ENCODE results near the gene PCDHGB5.

The PCDHGB5 gene

DNA sequence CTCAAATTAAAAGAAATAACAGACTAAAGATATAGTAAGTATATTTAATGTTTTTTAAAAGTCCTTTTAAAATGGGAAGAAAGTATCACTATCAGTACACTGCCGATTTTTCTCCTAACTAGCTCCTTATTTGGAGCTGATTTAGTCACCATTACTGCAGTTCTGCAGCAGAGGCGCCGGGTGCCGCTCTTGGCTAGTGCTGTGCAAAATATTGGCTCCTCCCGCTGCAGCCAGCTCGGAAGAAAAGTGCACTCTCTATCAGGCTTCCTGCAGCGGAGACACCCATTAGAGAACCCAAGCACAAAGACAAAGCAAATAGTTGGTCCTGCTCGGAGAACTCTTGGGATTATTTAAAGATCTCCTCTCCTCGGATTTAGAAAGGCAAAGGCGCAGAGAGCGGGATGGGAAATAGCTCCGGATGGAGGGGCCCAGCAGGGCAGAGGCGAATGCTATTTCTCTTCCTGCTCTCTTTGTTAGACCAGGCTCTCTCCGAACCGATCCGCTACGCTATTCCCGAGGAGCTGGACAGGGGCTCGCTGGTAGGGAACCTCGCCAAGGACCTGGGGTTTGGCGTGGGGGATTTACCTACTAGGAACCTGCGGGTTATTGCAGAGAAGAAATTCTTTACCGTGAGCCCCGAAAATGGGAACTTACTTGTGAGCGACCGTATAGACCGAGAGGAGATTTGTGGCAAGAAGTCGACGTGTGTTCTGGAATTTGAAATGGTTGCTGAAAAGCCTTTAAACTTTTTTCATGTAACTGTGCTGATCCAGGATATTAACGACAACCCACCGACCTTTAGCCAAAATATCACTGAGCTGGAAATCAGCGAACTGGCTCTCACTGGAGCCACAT lies 27.5 kb upstream of the PCDHGB5 start, which contains the start of gene PCDHGB3:
TSS of gene PCDHGB3 (plus strand) at position 249 of the 855 bp plus-strand sequence. CDS start at position 402, 153 bp downstream.
- no peaks in the 10 kb centered on the region for H3K27me3 ChIP-seq (ENCODE audit: low read length)
- peaks cover 18% of the 10 kb centered on the region for H3K36me3 ChIP-seq (ENCODE audit: low read length)
- peak within 1 kb of the TSS; percentile 24; the same call in 1 of the 2 replicates for H3K27ac ChIP-seq (ENCODE audit: low read depth, low read length)
- H2AFZ ChIP-seq (ENCODE audit: low read depth, low read length, severe bottlenecking): peak within 1 kb of the TSS; percentile 81
- peak within 1 kb of the TSS; percentile 91 for H3K4me2 ChIP-seq (ENCODE audit: low read depth, low read length, poor library complexity, severe bottlenecking)
- H3K9me3 ChIP-seq (ENCODE audit: insufficient read depth, low read length): peaks cover 48% of the 10 kb centered on the region; the same call in 1 of the 2 replicates
- H3K79me2 ChIP-seq (ENCODE audit: insufficient read depth, low read length): no peaks in the 10 kb centered on the region; the same call in 1 of the 2 replicates
- no peaks in the 10 kb centered on the region for H3K9me2 ChIP-seq (replicated peaks; ENCODE audit: insufficient read depth, low read length)
- H3F3A ChIP-seq (ENCODE audit: insufficient read depth): 0 out of 2 replicates have a peak, but pooled peaks cover 3% of the 10 kb centered on the region
- H3K4me3 ChIP-seq (ENCODE audit: insufficient read depth, low read length, poor library complexity, severe bottlenecking): peak within 1 kb of the TSS; percentile 57
- H4K20me1 ChIP-seq (ENCODE audit: low read depth, low read length): no peaks in the 10 kb centered on the region
- TF ChIP-seq EZH2phosphoT487 (conservative IDR thresholded peaks at IDR 0.05; ENCODE audit: low read length) (no peak), CTCF (IDR thresholded peaks at IDR 0.05; ENCODE audit: insufficient read depth, low read length, poor library complexity, severe bottlenecking) (peak; percentile 74)
- peak within 1 kb of the TSS; percentile 48 for H3K9ac ChIP-seq (ENCODE audit: low read length)

DNA sequence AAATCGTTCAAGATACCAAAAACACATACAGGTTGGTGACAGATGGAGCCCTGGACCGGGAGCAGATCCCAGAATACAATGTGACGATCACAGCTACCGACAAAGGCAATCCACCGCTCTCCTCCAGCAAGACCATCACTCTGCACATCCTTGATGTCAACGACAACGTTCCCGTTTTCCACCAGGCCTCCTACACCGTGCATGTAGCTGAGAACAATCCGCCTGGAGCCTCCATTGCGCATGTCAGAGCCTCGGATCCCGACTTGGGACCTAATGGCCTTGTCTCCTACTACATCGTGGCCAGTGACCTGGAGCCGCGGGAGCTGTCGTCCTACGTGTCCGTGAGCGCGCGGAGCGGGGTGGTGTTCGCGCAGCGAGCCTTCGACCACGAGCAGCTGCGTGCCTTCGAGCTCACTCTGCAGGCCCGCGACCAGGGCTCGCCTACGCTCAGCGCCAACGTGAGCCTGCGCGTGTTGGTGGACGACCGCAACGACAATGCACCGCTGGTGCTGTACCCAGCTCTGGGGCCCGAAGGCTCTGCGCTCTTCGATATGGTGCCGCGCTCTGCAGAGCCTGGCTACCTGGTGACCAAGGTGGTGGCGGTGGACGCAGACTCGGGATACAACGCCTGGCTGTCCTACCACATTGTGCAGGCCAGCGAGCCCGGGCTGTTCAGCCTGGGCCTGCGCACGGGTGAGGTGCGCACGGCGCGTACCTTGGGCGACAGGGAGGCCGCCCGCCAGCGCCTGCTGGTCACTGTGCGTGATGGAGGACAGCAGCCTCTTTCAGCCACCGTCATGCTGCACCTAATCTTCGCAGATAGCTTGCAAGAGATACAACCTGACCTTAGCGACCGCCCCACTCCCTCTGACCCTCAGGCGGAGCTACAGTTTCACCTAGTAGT lies 25.9 kb upstream of the PCDHGB5 start:
- peaks cover 50% of the 10 kb centered on the region; the same call in 1 of the 2 replicates for H3K9me3 ChIP-seq (ENCODE audit: insufficient read depth, low read length)

More for the DNA sequence above, 25.9 kb upstream of the PCDHGB5 start:
- Histone ChIP-seq H3K4me3 (ENCODE audit: insufficient read depth, low read length, poor library complexity, severe bottlenecking) (no peak overlapping the region), H3K9ac (ENCODE audit: low read length) (no peak overlapping the region), H3K9me2 (replicated peaks; ENCODE audit: insufficient read depth, low read length) (no peaks in the 10 kb centered on the region), H3K27me3 (ENCODE audit: low read length) (no peaks in the 10 kb centered on the region), H3F3A (ENCODE audit: insufficient read depth) (0 out of 2 replicates have a peak, but pooled peaks cover 3% of the 10 kb centered on the region), H2AFZ (ENCODE audit: low read depth, low read length, severe bottlenecking) (no peak overlapping the region), H3K4me2 (ENCODE audit: low read depth, low read length, poor library complexity, severe bottlenecking) (no peak overlapping the region), H3K36me3 (ENCODE audit: low read length) (peaks cover 18% of the 10 kb centered on the region), H3K27ac (ENCODE audit: low read depth, low read length) (no peak overlapping the region), H3K79me2 (ENCODE audit: insufficient read depth, low read length) (no peaks in the 10 kb centered on the region; the same call in 1 of the 2 replicates), H4K20me1 (ENCODE audit: low read depth, low read length) (no peaks in the 10 kb centered on the region)
- no peak for TF ChIP-seq CTCF (IDR thresholded peaks at IDR 0.05; ENCODE audit: insufficient read depth, low read length, poor library complexity, severe bottlenecking)
- no peak for TF ChIP-seq EZH2phosphoT487 (conservative IDR thresholded peaks at IDR 0.05; ENCODE audit: low read length)
